ENCODE data around the gene TEC. TPM values are rescaled to one million over a fixed set of nuclear protein-coding genes. Genes with fewer than 3 reads are reported as not detected.

The TEC gene
- total RNA-seq, 1 donor from 2014 or later = 0.21 TPM

DNA sequence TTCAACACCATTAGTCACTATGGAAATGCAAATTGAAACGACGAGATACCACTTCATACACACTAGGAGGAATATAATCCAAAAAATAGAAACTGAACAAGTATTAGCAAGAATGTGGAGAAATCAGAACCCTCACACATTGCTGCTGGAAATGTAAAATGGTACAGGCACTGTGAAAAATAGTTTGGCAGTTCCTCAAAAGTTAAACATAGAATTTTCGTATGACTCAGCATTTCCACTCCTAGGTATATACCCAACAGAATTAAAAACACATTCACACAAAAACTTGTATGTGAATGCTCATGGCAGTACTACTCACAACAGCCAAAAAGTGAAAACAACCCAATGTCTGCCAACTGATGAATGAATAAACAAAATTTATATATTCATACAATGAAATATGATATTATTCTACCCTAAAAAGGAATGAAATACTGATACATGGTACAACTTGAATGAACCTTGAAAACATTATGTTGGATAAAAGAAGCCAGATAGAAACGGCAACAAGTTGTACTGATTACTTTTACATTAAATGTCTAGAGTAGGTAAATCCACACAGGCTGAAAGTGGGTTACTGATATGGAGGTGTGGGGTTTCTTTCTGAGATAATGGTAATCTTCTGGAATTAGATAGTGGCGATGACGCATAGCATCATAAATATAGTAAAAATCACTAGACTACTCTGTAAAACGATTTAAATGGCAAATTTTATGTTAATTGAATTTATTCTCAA lies 22.3 kb downstream of the TEC start:
- Mint-ChIP-seq H3K27me3 (ENCODE audit: low read depth) (peaks cover 5% of the 10 kb centered on the region), H3K36me3 (ENCODE audit: low read depth) (no peaks in the 10 kb centered on the region), H3K4me1 (no peaks in the 10 kb centered on the region), H3K27ac (ENCODE audit: unreplicated experiment) (no peak overlapping the region), H3K4me3 (no peak overlapping the region), H3K9me3 (no peaks in the 10 kb centered on the region)
- TF ChIP-seq, protein P1, sequence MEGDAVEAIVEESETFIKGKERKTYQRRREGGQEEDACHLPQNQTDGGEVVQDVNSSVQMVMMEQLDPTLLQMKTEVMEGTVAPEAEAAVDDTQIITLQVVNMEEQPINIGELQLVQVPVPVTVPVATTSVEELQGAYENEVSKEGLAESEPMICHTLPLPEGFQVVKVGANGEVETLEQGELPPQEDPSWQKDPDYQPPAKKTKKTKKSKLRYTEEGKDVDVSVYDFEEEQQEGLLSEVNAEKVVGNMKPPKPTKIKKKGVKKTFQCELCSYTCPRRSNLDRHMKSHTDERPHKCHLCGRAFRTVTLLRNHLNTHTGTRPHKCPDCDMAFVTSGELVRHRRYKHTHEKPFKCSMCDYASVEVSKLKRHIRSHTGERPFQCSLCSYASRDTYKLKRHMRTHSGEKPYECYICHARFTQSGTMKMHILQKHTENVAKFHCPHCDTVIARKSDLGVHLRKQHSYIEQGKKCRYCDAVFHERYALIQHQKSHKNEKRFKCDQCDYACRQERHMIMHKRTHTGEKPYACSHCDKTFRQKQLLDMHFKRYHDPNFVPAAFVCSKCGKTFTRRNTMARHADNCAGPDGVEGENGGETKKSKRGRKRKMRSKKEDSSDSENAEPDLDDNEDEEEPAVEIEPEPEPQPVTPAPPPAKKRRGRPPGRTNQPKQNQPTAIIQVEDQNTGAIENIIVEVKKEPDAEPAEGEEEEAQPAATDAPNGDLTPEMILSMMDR (conservative IDR thresholded peaks at IDR 0.05) = no peak
- no peak for DNase-seq (ENCODE audit: low read depth, low spot score)

- no peaks in the 10 kb centered on the region for H3K4me1 Mint-ChIP-seq
- no peak overlapping the region for H3K27ac Mint-ChIP-seq (ENCODE audit: unreplicated experiment)
- TF ChIP-seq, protein P1 (conservative IDR thresholded peaks at IDR 0.05) = no peak
- H3K36me3 Mint-ChIP-seq (ENCODE audit: low read depth) = no peaks in the 10 kb centered on the region
- no peaks in the 10 kb centered on the region for H3K27me3 Mint-ChIP-seq (ENCODE audit: low read depth)
- no peaks in the 10 kb centered on the region for H3K9me3 Mint-ChIP-seq
- H3K4me3 Mint-ChIP-seq = no peak overlapping the region
- DNase-seq (ENCODE audit: low read depth, low spot score) = no peak
Measured at GRCh38 chr4:48244665-48245064, 25.0 kb downstream of the TEC start.

- Mint-ChIP-seq H3K4me3 (no peak overlapping the region), H3K27me3 (ENCODE audit: low read depth) (no peaks in the 10 kb centered on the region)
- TF ChIP-seq, protein P1 (conservative IDR thresholded peaks at IDR 0.05) = no peak
Measured at GRCh38 chr4:48243887-48244286, 25.8 kb downstream of the TEC start.

GRCh38 chr4:48243429-48243828 lies 26.2 kb downstream of the TEC start:
- H3K9me3 Mint-ChIP-seq = no peaks in the 10 kb centered on the region
- no peak overlapping the region for H3K27ac Mint-ChIP-seq (ENCODE audit: unreplicated experiment)
- H3K4me1 Mint-ChIP-seq = no peaks in the 10 kb centered on the region
- no peak overlapping the region for H3K4me3 Mint-ChIP-seq
- H3K36me3 Mint-ChIP-seq (ENCODE audit: low read depth) = no peaks in the 10 kb centered on the region
- no peaks in the 10 kb centered on the region for H3K27me3 Mint-ChIP-seq (ENCODE audit: low read depth)
- TF ChIP-seq, protein P1 (conservative IDR thresholded peaks at IDR 0.05) = no peak
- no peak for DNase-seq (ENCODE audit: low read depth, low spot score)

More at GRCh38 chr4:48243887-48244286, 25.8 kb downstream of the TEC start:
- Mint-ChIP-seq H3K9me3 (no peaks in the 10 kb centered on the region), H3K27ac (ENCODE audit: unreplicated experiment) (no peak overlapping the region), H3K4me1 (no peaks in the 10 kb centered on the region), H3K36me3 (ENCODE audit: low read depth) (no peaks in the 10 kb centered on the region)
- DNase-seq (ENCODE audit: low read depth, low spot score) = no peak

GRCh38 chr4:48242511-48243195 lies 27.0 kb downstream of the TEC start:
- TF ChIP-seq, protein P1 (conservative IDR thresholded peaks at IDR 0.05) = no peak
- no peaks in the 10 kb centered on the region for H3K36me3 Mint-ChIP-seq (ENCODE audit: low read depth)
- no peaks in the 10 kb centered on the region for H3K9me3 Mint-ChIP-seq
- H3K4me1 Mint-ChIP-seq = no peaks in the 10 kb centered on the region
- H3K27me3 Mint-ChIP-seq (ENCODE audit: low read depth) = no peaks in the 10 kb centered on the region
- no peak for DNase-seq (ENCODE audit: low read depth, low spot score)
- no peak overlapping the region for H3K4me3 Mint-ChIP-seq
- no peak overlapping the region for H3K27ac Mint-ChIP-seq (ENCODE audit: unreplicated experiment)

Measured in neural crest cell (in vitro differentiated cells).